HepG2 (cell line): ENCODE results near the gene TWIST2.

ENCODE experiments used
- GABPA ChIP-seq, 2 experiments: IDR thresholded peaks; 2 replicates each; pipeline ENCODE4 v1.6.1; 2011 to 2016; ENCODE audit warnings: low read depth in 2 of 2, low read length in 1 of 2, missing biosample characterization in 1 of 2, missing genetic modification characterization in 1 of 2
- SNAPC2 ChIP-seq: sonication (generic); formaldehyde crosslinking; IDR thresholded peaks from 2 replicates; pipeline ENCODE4 v1.8.1; 2022; ENCODE audit warnings: mild to moderate bottlenecking, missing genetic modification reagents
- TARDBP ChIP-seq: sonication (generic); formaldehyde crosslinking; IDR thresholded peaks from 2 replicates; pipeline ENCODE4 v1.8.0; 2022; ENCODE audit warnings: mild to moderate bottlenecking, missing genetic modification reagents
- ZNF431 ChIP-seq: sonication (generic); formaldehyde crosslinking; IDR thresholded peaks from 2 replicates; pipeline ENCODE4 v1.9.0; 2022; ENCODE audit warnings: missing genetic modification reagents, low read depth, mild to moderate bottlenecking, borderline replicate concordance
- ZNF546 ChIP-seq: sonication (generic); formaldehyde crosslinking; conservative IDR thresholded peaks from 2 replicates; pipeline ENCODE4 v1.8.1; 2023; ENCODE audit warnings: mild to moderate bottlenecking, missing genetic modification reagents
- TF ChIP-seq, protein P1 (sequence below): sonication (generic); formaldehyde crosslinking; IDR thresholded peaks from 2 replicates; pipeline ENCODE4 v1.4.0; 2020; ENCODE audit warnings: missing genetic modification reagents, mild to moderate bottlenecking, borderline replicate concordance
- TF ChIP-seq, protein P2 (sequence below), 2 experiments: sonication (generic) in 1 of 2; formaldehyde crosslinking in 1 of 2; IDR thresholded peaks; 2 replicates each; pipeline versions ENCODE4 v1.5.1 to v1.6.1; 2011 to 2020; ENCODE audit warnings: borderline replicate concordance in 1 of 2, low read depth in 1 of 2, low read length in 1 of 2, mild to moderate bottlenecking in 1 of 2, missing genetic modification reagents in 1 of 2, moderate library complexity in 1 of 2
- TF ChIP-seq, protein P3 (sequence below): sonication (generic); formaldehyde crosslinking; IDR thresholded peaks from 2 replicates; pipeline ENCODE4 v1.8.1; 2023; ENCODE audit warnings: missing genetic modification reagents, inconsistent platforms, borderline replicate concordance

DNA sequence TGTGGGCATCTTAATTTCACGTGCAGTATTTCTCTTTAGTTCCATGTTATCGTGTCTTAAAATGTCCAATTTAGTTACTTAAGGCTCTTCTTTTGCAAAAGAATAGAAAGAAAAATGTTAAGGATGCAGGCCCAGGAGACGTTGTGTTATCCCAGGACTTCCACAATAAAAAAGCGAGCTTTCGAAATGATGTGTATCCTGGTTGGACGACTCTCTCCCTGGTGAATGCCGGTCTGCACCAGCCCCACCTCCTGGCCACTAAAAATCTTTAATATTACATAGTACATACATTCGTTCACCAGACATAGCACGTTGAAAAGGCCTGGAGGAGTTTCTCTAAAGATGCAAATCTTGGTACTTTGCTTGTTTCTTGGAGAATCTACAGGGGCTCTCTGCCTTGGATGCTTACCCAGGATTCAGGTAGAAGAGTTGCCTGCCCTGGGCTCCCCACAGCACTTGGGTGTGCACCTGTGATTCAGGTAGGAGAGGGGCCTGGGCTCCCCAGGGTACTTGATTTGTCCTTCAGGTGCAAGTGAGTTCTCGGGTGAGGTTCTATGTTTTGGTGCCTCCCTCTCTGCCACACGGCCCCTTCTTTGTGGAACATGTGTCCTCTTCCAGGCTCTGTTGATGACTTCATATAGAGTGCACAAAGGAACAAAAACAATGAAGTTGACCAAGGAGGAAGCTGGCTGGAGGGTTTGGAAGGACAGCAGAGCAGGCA, 26.6 kb downstream of the TWIST2 start:
- TF ChIP-seq GABPA (IDR thresholded peaks at IDR 0.05; ENCODE audit: low read depth, low read length) (no peak), GABPA (CRISPR knock-in tag; IDR thresholded peaks at IDR 0.05; ENCODE audit: low read depth) (no peak), ZNF431 (CRISPR knock-in tag) (no peak), SNAPC2 (CRISPR knock-in tag) (no peak), TARDBP (no peak), ZNF546 (CRISPR knock-in tag) (no peak)
- TF ChIP-seq, protein P1, sequence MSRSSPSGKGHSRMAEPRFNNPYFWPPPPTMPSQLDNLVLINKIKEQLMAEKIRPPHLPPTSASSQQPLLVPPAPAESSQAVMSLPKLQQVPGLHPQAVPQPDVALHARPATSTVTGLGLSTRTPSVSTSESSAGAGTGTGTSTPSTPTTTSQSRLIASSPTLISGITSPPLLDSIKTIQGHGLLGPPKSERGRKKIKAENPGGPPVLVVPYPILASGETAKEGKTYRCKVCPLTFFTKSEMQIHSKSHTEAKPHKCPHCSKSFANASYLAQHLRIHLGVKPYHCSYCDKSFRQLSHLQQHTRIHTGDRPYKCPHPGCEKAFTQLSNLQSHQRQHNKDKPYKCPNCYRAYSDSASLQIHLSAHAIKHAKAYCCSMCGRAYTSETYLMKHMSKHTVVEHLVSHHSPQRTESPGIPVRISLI (CRISPR knock-in tag) = no peak
- TF ChIP-seq, protein P2, sequence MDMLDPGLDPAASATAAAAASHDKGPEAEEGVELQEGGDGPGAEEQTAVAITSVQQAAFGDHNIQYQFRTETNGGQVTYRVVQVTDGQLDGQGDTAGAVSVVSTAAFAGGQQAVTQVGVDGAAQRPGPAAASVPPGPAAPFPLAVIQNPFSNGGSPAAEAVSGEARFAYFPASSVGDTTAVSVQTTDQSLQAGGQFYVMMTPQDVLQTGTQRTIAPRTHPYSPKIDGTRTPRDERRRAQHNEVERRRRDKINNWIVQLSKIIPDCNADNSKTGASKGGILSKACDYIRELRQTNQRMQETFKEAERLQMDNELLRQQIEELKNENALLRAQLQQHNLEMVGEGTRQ (IDR thresholded peaks at IDR 0.05; ENCODE audit: low read depth, low read length) = no peak
- TF ChIP-seq, protein P2 (CRISPR knock-in tag; IDR thresholded peaks at IDR 0.05; ENCODE audit: borderline replicate concordance) = no peak
- TF ChIP-seq, protein P3, sequence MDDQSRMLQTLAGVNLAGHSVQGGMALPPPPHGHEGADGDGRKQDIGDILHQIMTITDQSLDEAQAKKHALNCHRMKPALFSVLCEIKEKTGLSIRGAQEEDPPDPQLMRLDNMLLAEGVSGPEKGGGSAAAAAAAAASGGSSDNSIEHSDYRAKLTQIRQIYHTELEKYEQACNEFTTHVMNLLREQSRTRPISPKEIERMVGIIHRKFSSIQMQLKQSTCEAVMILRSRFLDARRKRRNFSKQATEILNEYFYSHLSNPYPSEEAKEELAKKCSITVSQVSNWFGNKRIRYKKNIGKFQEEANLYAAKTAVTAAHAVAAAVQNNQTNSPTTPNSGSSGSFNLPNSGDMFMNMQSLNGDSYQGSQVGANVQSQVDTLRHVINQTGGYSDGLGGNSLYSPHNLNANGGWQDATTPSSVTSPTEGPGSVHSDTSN (CRISPR knock-in tag) = no peak
